Stimulated activated CD8-positive, alpha-beta memory T cell treated with anti-CD3 and anti-CD28 coated beads, Interleukin-12 subunit alpha, Interleukin-12 subunit beta, amount 100 ng/mL, for 4 hours (primary cell): ENCODE measurements around the gene PRR11.
"Not testable (repeated sequence)": the region's sequence is repeated elsewhere in the genome, so short reads cannot be mapped to it uniquely, and the experiment has no call there.

Experiments
- DNase-seq: peaks from one replicate; pipeline ENCODE4 v3.0.0-alpha.2; 2020; ENCODE audit warnings: low read depth

The PRR11 gene

GRCh38 chr17:59155439-59156177, at the start of gene PRR11:
Gene PRR11 (plus strand): TSS chr17:59155746. CDS start chr17:59169753, 14,007 bp downstream.
- peak; percentile 77 for DNase-seq

- peak; percentile 56 for DNase-seq
These were observed 49.6 kb upstream of the PRR11 start for GRCh38 chr17:59105852-59106462.

GRCh38 chr17:59106463-59107305, 48.9 kb upstream of the PRR11 start, which contains the start of gene TRIM37:
Gene TRIM37 (minus strand): TSS chr17:59106880. CDS start chr17:59106461, 419 bp downstream.
- peak; percentile 99 for DNase-seq

GRCh38 chr17:59107306-59107670, 48.3 kb upstream of the PRR11 start:
- no peak for DNase-seq

GRCh38 chr17:59108400-59109102, 47.0 kb upstream of the PRR11 start:
- no peak for DNase-seq

- no peak for DNase-seq
These were observed 44.6 kb upstream of the PRR11 start for GRCh38 chr17:59110973-59111372.

- DNase-seq = no peak
These were observed 44.0 kb upstream of the PRR11 start for GRCh38 chr17:59111539-59111938.

GRCh38 chr17:59115474-59115873, 40.1 kb upstream of the PRR11 start:
- no peak for DNase-seq

- DNase-seq = no peak
These were observed 33.6 kb upstream of the PRR11 start for GRCh38 chr17:59121901-59122480.

- DNase-seq = no peak
These were observed 30.9 kb upstream of the PRR11 start for GRCh38 chr17:59124665-59125064.

- DNase-seq = no peak
These were observed 28.6 kb upstream of the PRR11 start for GRCh38 chr17:59126809-59127417.

GRCh38 chr17:59129814-59130213, 25.7 kb upstream of the PRR11 start:
- DNase-seq = no peak

- DNase-seq = no peak
These were observed 24.4 kb upstream of the PRR11 start for GRCh38 chr17:59131131-59131530.

GRCh38 chr17:59138339-59138738, 17.2 kb upstream of the PRR11 start:
- not testable (repeated sequence) for DNase-seq

- no peak for DNase-seq
These were observed 15.6 kb upstream of the PRR11 start for GRCh38 chr17:59139939-59140338.

- no peak for DNase-seq
These were observed 13.7 kb upstream of the PRR11 start for GRCh38 chr17:59141860-59142259.

GRCh38 chr17:59145571-59146096, 9.9 kb upstream of the PRR11 start:
- DNase-seq = no peak

- no peak for DNase-seq
These were observed 6.5 kb upstream of the PRR11 start for GRCh38 chr17:59149051-59149450.

- no peak for DNase-seq
These were observed 5.6 kb upstream of the PRR11 start for GRCh38 chr17:59149841-59150511.

- DNase-seq = no peak
These were observed 4.5 kb upstream of the PRR11 start for GRCh38 chr17:59151006-59151405.
